Amniotic stem cell (primary cell): ENCODE data around the gene HOXD12.

Source experiments
- DNase-seq: peaks from one replicate; lab custom pipeline; 2025; lab: John Stamatoyannopoulos, UW

Gene HOXD12

DNA sequence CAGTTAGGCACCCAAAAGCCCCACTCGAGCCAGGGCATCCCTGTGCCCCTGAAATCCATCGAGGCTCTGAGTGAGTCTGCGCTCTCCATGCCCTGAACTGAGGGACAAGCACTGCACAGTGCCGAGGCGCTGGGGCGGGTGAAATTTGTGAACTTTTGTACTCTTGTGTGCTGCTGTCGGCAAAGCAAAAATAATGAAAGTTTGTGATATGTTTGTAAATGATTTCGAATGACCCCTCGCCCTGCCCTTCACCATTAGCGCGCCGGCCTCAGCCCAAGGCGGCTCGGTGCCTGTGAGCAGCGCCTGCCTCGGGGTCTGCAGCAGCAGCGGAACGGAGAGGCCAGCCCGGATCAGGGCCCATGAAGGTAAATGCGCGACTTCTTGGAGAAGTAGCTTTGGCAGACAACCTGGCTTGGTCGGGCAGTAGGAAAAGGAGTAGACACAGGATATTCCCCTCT is 49.9 kb downstream of the HOXD12 start:
- DNase-seq: no peak

- no peak for DNase-seq
Measured at GRCh38 chr2:176149939-176150583, 50.5 kb downstream of the HOXD12 start.

DNA sequence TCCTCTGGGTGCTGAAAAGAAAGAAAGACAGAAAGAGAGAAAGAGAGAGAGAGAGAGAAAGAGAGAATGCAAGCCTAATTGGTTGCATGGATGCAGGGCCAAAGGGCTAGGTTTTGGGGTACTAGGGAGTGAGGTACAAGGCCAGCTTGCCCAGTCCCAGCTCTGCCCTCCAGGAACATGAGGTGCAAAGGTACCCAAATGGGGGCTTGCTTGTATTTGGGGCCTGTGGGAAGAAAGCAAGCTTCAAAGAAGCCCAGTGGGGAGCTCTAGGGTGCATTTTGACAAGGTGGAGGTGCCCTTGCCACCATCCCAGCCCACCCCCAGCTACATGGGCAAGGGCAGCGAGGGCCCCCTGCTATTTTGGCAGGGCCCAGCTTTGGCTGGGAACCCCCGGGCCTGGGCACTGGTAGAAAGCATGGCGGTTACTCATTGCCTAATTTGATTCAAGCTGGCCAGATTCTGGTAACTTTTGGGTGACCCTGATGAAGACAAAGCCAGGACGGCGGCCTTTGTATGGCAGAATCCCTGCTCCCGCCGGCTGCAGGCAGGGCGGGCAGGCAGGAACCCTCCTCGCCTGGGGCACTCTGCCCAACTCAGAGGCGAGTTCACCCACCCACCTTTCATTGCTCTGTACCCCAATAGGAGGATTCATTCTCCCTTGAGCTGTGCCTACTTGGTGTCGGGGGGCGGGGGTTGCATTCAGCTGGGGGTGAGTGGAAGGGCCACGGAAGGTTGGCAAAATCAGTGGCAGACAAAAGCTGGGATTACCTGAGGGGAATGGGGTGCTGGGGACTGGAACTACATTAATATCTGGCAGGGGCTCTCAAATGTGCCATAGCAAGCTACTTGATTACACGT is 51.2 kb downstream of the HOXD12 start:
- DNase-seq: no peak

DNA sequence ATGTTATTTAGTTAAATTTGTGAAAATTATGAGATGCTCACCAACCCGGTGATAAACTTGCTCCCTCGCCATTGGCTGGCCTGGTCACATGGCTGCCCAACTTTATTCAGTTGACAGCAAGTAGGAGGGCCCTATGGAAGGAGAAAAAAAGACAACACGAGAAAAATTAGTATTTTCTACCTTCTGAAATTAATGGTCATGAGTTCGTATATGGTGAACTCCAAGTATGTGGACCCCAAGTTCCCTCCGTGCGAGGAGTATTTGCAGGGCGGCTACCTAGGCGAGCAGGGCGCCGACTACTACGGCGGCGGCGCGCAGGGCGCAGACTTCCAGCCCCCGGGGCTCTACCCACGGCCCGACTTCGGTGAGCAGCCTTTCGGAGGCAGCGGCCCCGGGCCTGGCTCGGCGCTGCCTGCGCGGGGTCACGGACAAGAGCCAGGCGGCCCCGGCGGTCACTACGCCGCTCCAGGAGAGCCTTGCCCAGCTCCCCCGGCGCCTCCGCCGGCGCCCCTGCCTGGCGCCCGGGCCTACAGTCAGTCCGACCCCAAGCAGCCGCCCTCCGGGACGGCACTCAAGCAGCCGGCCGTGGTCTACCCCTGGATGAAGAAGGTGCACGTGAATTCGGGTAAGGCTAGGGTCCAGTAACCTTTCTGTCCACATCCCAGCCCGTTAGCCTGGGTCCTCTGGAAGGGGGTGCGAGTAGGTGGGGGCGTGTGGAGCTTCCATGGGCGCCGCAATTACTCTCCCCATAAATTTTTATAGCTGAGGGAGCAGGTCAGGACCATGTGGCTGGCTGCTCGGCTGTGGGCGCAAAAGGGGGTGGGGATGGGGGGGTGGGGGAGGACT is 52.1 kb downstream of the HOXD12 start, which contains the start of gene HOXD4:
TSS of gene HOXD4 (plus strand) at position 109 of the 846 bp plus-strand sequence. CDS start at position 193, 84 bp downstream.
- no peak for DNase-seq
